Measurements from ENCODE around the gene NPPB.

Gene NPPB

DNA sequence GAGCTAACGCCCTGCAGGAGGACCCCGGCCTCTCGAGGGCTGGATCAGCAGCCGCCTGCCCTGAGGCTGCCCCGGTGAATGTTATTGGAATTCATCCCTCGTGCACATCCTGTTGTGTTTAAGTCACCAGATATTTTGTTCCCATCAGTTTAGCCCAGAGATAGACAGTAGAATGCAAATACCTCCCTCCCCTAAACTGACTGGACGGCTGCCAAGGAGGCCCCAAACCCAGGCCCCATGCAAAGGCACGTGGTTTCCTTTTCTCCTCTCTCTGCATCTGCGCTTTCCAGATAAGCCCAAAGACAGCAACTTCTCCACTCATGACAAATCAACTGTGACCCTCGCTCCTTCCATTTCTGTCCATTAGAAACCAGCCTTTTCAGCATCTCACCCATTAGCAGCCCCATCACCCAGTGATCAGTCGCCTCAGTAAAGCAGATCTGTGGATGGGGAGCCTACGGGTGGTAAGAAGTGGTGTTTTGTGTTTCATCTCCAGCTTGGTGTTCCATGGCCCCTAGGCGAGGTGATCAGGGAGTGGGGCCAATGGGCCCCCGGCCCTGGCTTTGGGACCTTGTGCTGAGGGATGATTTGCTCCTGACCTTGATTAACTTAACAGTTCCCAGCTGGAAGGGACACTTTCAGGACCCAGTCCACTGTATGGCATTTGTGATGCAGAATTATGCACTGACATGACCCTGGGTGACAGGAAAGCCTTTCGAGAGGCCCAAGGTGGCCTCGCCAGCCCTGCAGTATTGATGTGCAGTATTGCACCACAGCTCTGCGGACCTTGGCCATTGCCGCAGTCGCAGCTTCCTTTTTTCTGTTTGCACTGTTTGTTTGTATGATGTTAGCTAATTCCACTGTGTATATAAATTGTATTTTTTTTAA, 16.3 kb downstream of the NPPB start:
- Histone ChIP-seq H3K27me3 (ENCODE audit: control insufficient read depth, insufficient read depth, low read length, poor library complexity, severe bottlenecking) (no peaks in the 10 kb centered on the region), H3K4me3 (ENCODE audit: insufficient read depth, low read depth, low read length) (no peak overlapping the region), H3K36me3 (ENCODE audit: control insufficient read depth, insufficient read depth, low read length) (peaks cover 42% of the 10 kb centered on the region), H3K4me1 (ENCODE audit: control insufficient read depth, insufficient read depth, low read length) (no peaks in the 10 kb centered on the region), H3K9me3 (ENCODE audit: control insufficient read depth, low read length) (no peaks in the 10 kb centered on the region), H3K27ac (ENCODE audit: insufficient read depth, low read depth, low read length, poor library complexity, severe bottlenecking) (no peak overlapping the region)
- 93 to 95% methylated on average over 19 of the region's 19 CpGs for WGBS, 2 experiments

DNA sequence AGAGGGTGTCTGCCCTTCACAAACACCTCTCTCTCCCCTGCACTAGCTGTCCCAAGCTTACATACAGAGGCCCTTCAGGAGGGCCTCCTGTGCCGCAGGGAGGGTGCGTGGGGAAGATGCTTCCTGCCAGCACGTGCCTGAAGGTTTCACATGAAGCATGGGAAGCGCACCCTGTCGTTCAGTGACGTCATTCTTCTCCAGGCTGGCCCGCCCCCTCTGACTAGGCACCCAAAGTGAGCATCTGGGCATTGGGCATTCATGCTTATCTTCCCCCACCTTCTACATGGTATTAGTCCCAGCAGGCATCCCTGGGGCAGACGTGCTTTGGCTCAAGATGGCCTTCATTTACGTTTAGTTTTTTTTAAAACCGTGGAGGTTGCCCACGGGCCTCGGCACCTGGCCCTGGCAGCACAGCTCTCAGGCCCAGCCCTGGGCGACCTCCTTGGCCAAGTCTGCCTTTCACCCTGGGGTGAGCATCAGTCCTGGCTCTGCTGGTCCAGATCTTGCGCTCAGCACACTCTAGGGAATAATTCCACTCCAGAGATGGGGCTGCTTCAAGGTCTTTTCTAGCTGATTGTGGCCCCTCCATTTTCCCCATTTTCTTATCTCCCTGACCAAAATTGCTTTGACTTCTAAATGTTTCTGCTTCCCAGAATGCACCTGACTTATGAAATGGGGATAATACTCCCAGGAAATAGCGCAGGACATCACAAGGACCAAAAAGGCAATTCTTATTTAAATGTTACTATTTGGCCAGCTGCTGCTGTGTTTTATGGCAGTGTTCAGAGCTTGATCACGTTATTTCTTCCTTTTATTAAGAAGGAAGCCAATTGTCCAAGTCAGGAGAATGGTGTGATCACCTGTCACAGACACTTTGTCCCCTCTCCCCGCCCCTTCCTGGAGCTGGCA, 17.2 kb downstream of the NPPB start:
- H3K36me3 ChIP-seq (ENCODE audit: control insufficient read depth, insufficient read depth, low read length): peaks cover 47% of the 10 kb centered on the region
- 94% methylated on average over 17 of the region's 17 CpGs for WGBS, 2 experiments

GRCh38 chr1:11839727-11840705, 18.7 kb downstream of the NPPB start:
- Histone ChIP-seq H3K27ac (ENCODE audit: insufficient read depth, low read depth, low read length, poor library complexity, severe bottlenecking) (no peak overlapping the region), H3K4me3 (ENCODE audit: insufficient read depth, low read depth, low read length) (no peak overlapping the region), H3K36me3 (ENCODE audit: control insufficient read depth, insufficient read depth, low read length) (peaks cover 59% of the 10 kb centered on the region), H3K9me3 (ENCODE audit: control insufficient read depth, low read length) (no peaks in the 10 kb centered on the region), H3K4me1 (ENCODE audit: control insufficient read depth, insufficient read depth, low read length) (no peaks in the 10 kb centered on the region), H3K27me3 (ENCODE audit: control insufficient read depth, insufficient read depth, low read length, poor library complexity, severe bottlenecking) (no peaks in the 10 kb centered on the region)
- 95 to 96% methylated on average over 20 of the region's 20 CpGs for WGBS, 2 experiments

More for the DNA sequence above, 17.2 kb downstream of the NPPB start:
- no peak overlapping the region for H3K27ac ChIP-seq (ENCODE audit: insufficient read depth, low read depth, low read length, poor library complexity, severe bottlenecking)
- H3K9me3 ChIP-seq (ENCODE audit: control insufficient read depth, low read length): no peaks in the 10 kb centered on the region
- no peaks in the 10 kb centered on the region for H3K4me1 ChIP-seq (ENCODE audit: control insufficient read depth, insufficient read depth, low read length)
- no peaks in the 10 kb centered on the region for H3K27me3 ChIP-seq (ENCODE audit: control insufficient read depth, insufficient read depth, low read length, poor library complexity, severe bottlenecking)
- H3K4me3 ChIP-seq (ENCODE audit: insufficient read depth, low read depth, low read length): no peak overlapping the region

DNA sequence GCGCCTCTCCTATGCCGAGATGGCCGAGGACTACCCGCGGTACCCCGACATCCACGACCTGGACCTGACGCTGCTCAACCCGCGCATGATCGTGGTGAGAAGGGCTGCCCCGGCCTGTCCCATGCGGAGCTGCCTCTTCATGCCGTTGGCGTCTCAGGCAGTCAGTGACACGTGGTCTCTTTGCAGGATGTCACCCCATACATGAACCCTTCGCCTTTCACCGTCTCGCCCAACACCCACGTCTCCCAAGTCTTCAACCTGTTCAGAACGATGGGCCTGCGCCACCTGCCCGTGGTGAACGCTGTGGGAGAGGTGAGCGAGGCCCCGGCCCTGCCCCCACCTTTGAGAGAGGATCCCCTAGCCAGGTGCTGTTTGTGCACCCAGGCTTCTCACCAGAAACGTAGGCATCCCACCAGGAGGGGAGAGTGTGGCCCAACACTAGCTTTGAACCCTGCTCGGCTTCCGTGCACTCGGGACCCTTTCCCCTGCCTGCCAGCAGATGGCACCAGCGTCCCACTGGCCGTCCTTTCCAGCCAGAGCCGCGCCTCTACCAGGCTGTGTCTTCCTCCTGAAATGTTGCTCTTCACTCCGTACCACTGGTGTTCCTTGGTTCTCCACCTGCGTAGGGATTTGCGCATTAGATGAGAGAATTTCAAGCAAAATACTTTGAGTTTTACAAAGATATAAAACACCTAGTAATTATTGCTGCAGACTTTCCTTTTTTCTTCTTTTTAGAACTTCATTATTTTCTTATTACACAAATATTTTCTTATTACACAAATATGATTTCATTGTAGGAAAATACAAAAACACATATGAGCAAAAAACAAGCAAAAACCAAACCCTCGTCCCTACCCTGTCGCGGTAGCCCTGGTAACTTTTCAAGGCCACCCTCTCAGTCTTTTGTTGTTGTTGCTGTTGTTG, 20.1 kb downstream of the NPPB start:
- H3K36me3 ChIP-seq (ENCODE audit: control insufficient read depth, insufficient read depth, low read length): peaks cover 65% of the 10 kb centered on the region
- 76 to 78% methylated on average over 40 of the region's 40 CpGs for WGBS, 2 experiments
- no peaks in the 10 kb centered on the region for H3K9me3 ChIP-seq (ENCODE audit: control insufficient read depth, low read length)
- H3K4me1 ChIP-seq (ENCODE audit: control insufficient read depth, insufficient read depth, low read length): no peaks in the 10 kb centered on the region
- H3K4me3 ChIP-seq (ENCODE audit: insufficient read depth, low read depth, low read length): no peak overlapping the region
- no peak overlapping the region for H3K27ac ChIP-seq (ENCODE audit: insufficient read depth, low read depth, low read length, poor library complexity, severe bottlenecking)
- no peaks in the 10 kb centered on the region for H3K27me3 ChIP-seq (ENCODE audit: control insufficient read depth, insufficient read depth, low read length, poor library complexity, severe bottlenecking)

DNA sequence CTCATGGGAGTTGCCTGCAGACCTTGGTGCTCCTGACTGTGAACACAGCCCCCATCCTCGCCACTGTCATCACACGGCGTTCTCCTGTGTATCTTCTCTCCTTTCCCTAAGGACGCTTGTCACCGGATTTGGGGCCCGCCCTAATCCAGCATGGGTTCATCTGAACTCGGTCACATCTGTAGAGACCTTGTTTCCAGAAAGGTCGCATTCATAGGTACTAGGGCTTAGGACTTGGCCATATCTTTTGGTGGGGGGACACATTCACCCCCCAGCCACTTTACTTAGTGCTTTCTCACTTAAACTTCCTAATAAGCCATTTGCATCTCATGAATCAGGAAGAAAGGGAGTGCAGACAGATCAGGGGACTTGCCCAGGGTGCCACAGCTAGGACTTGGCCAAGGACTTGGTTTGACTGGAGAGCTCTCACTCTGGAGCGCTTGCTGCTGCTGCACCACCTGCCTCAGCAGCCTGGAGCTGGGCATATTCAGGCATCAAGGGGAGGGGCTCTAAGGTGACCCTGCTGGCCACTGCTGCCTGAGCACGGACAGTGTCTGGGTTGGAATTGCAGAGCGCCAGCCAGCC, 20.9 kb downstream of the NPPB start:
- 93 to 94% methylated on average over 11 of the region's 11 CpGs for WGBS, 2 experiments
- H3K9me3 ChIP-seq (ENCODE audit: control insufficient read depth, low read length): no peaks in the 10 kb centered on the region

DNA sequence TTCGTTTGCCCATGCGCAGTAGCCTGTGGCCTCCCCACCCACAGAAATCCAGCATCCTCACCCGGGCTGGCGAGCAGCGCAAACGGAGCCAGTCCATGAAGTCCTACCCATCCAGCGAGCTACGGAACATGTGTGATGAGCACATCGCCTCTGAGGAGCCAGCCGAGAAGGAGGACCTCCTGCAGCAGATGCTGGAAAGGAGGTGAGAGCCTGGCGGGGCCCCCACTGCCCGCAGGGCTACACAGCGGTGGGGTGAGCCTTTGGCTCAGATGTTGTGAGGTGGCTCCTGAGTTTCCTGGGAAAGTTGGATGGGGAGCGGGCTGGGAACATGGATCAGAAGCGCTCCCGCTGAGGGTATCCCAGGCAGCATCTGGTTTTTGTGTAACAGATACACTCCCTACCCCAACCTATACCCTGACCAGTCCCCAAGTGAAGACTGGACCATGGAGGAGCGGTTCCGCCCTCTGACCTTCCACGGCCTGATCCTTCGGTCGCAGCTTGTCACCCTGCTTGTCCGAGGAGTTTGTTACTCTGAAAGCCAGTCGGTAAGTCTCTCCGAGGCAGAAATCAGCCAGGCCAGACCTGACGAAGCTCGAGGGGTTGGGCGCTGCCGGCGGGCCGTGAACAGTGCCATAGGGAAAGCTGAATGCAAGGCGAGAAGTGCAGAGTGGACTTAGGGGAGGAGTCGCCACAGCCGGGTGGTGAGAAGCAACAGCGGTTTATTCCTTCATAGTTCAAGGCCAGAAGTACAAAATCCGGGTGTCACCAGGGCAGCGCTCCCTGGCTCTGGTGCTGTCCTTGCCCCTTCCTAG, 21.6 kb downstream of the NPPB start:
- Histone ChIP-seq H3K27ac (ENCODE audit: insufficient read depth, low read depth, low read length, poor library complexity, severe bottlenecking) (no peak overlapping the region), H3K4me3 (ENCODE audit: insufficient read depth, low read depth, low read length) (no peak overlapping the region), H3K9me3 (ENCODE audit: control insufficient read depth, low read length) (no peaks in the 10 kb centered on the region), H3K36me3 (ENCODE audit: control insufficient read depth, insufficient read depth, low read length) (peaks cover 61% of the 10 kb centered on the region), H3K27me3 (ENCODE audit: control insufficient read depth, insufficient read depth, low read length, poor library complexity, severe bottlenecking) (no peaks in the 10 kb centered on the region), H3K4me1 (ENCODE audit: control insufficient read depth, insufficient read depth, low read length) (no peaks in the 10 kb centered on the region)
- 95 to 96% methylated on average over 36 of the region's 36 CpGs for WGBS, 2 experiments

More for the DNA sequence above, 20.9 kb downstream of the NPPB start:
- Histone ChIP-seq H3K36me3 (ENCODE audit: control insufficient read depth, insufficient read depth, low read length) (peaks cover 66% of the 10 kb centered on the region), H3K4me3 (ENCODE audit: insufficient read depth, low read depth, low read length) (no peak overlapping the region), H3K27ac (ENCODE audit: insufficient read depth, low read depth, low read length, poor library complexity, severe bottlenecking) (no peak overlapping the region), H3K4me1 (ENCODE audit: control insufficient read depth, insufficient read depth, low read length) (no peaks in the 10 kb centered on the region), H3K27me3 (ENCODE audit: control insufficient read depth, insufficient read depth, low read length, poor library complexity, severe bottlenecking) (no peaks in the 10 kb centered on the region)

DNA sequence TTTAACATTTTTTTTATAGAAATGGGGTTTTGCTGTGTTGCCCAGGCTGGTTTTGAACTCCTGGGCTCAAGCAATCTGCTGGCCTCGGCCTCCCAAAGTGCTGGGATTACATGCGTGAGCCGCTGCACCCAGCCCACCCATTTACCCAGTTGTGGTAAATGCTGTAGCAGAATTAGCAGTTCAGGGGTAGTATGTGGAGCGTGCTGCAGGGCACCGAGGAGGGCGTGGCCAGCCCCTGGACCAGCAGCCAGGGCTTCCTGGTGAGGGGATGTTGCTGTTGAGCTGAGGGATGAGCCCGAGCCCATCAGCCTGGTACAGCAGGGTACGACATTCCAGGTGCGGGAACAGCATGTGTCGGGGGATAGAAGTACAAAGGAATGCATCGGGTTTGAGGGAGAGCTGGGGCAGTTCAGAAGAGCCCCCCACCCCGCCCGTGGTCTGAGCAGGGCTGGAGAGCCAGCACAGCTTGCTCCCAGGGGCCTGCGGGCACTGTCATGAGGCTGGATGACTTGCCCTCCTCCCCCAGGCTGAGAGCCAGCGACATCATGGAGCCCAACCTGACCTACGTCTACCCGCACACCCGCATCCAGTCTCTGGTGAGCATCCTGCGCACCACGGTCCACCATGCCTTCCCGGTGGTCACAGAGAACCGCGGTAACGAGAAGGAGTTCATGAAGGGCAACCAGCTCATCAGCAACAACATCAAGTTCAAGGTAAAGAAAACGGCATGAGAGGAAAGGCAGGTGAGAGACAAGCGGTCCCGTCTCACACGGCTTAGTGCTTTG, 23.1 kb downstream of the NPPB start:
- H3K4me1 ChIP-seq (ENCODE audit: control insufficient read depth, insufficient read depth, low read length): no peaks in the 10 kb centered on the region
- no peak overlapping the region for H3K4me3 ChIP-seq (ENCODE audit: insufficient read depth, low read depth, low read length)
- no peak overlapping the region for H3K27ac ChIP-seq (ENCODE audit: insufficient read depth, low read depth, low read length, poor library complexity, severe bottlenecking)
- H3K36me3 ChIP-seq (ENCODE audit: control insufficient read depth, insufficient read depth, low read length): peaks cover 53% of the 10 kb centered on the region
- WGBS, 2 experiments: 96% methylated on average over 28 of the region's 28 CpGs
- no peaks in the 10 kb centered on the region for H3K9me3 ChIP-seq (ENCODE audit: control insufficient read depth, low read length)
- no peaks in the 10 kb centered on the region for H3K27me3 ChIP-seq (ENCODE audit: control insufficient read depth, insufficient read depth, low read length, poor library complexity, severe bottlenecking)

GRCh38 chr1:11833900-11834299, 24.8 kb downstream of the NPPB start:
- H3K27me3 ChIP-seq (ENCODE audit: control insufficient read depth, insufficient read depth, low read length, poor library complexity, severe bottlenecking): no peaks in the 10 kb centered on the region
- no peaks in the 10 kb centered on the region for H3K9me3 ChIP-seq (ENCODE audit: control insufficient read depth, low read length)
- no peak overlapping the region for H3K27ac ChIP-seq (ENCODE audit: insufficient read depth, low read depth, low read length, poor library complexity, severe bottlenecking)
- WGBS, 2 experiments: 91 to 94% methylated on average over 13 of the region's 13 CpGs
- H3K4me1 ChIP-seq (ENCODE audit: control insufficient read depth, insufficient read depth, low read length): no peaks in the 10 kb centered on the region
- peaks cover 54% of the 10 kb centered on the region for H3K36me3 ChIP-seq (ENCODE audit: control insufficient read depth, insufficient read depth, low read length)
- H3K4me3 ChIP-seq (ENCODE audit: insufficient read depth, low read depth, low read length): no peak overlapping the region
